HepG2 (cell line): ENCODE measurements around the gene DSG4.

Experiments
- CTCF ChIP-seq: sonication (generic); formaldehyde crosslinking; IDR thresholded peaks from 2 replicates; pipeline ENCODE4 v1.5.0; 2020; ENCODE audit warnings: mild to moderate bottlenecking, missing genetic modification reagents, moderate library complexity
- EP300 ChIP-seq, 3 experiments: sonication (generic) in 1 of 3; formaldehyde crosslinking in 1 of 3; IDR thresholded peaks; 2 replicates each; pipeline versions ENCODE4 v1.5.1 to v1.6.1; 2011 to 2020; ENCODE audit warnings: low read depth in 2 of 3, low read length in 2 of 3, borderline replicate concordance in 1 of 3, improper control_type of control experiment in 1 of 3, mild to moderate bottlenecking in 1 of 3, missing genetic modification reagents in 1 of 3, moderate library complexity in 1 of 3
- ETV6 ChIP-seq: sonication (generic); formaldehyde crosslinking; conservative IDR thresholded peaks from 2 replicates; pipeline ENCODE4 v1.4.0; 2020; ENCODE audit warnings: missing genetic modification reagents
- HMG20A ChIP-seq: IDR thresholded peaks from 2 replicates; pipeline ENCODE4 v1.6.1; 2016; ENCODE audit warnings: borderline replicate concordance
- MED13 ChIP-seq: sonication (generic); formaldehyde crosslinking; IDR thresholded peaks from 2 replicates; pipeline ENCODE4 v1.5.0; 2020; ENCODE audit warnings: missing genetic modification reagents
- NFE2L2 ChIP-seq: fragments of 150-350 bp; IDR thresholded peaks from 2 replicates; pipeline ENCODE4 v1.6.1; 2014; ENCODE audit warnings: low read length
- NKX3-1 ChIP-seq: sonication (generic); formaldehyde crosslinking; IDR thresholded peaks from 2 replicates; pipeline ENCODE4 v1.5.0; 2020; ENCODE audit warnings: missing genetic modification reagents
- TBL1XR1 ChIP-seq: fragments of 150-350 bp; IDR thresholded peaks from 2 replicates; pipeline ENCODE4 v1.6.1; 2014; ENCODE audit warnings: borderline replicate concordance, low read length; ENCODE audit not compliant: partially characterized antibody
- TBP ChIP-seq: sonication (generic); formaldehyde crosslinking; IDR thresholded peaks from 2 replicates; pipeline ENCODE4 v1.5.0; 2020; ENCODE audit warnings: missing genetic modification reagents
- ZNF136 ChIP-seq: sonication (generic); formaldehyde crosslinking; IDR thresholded peaks from 2 replicates; pipeline ENCODE4 v1.8.1; 2022; ENCODE audit warnings: low read depth, mild to moderate bottlenecking, moderate library complexity, missing genetic modification reagents
- ZNF329 ChIP-seq: sonication (generic); formaldehyde crosslinking; IDR thresholded peaks from 2 replicates; pipeline ENCODE4 v1.9.0; 2021; ENCODE audit warnings: low read depth, mild to moderate bottlenecking, missing genetic modification reagents
- ZNF350 ChIP-seq: sonication (generic); formaldehyde crosslinking; IDR thresholded peaks from 2 replicates; pipeline ENCODE4 v1.4.0; 2020; ENCODE audit warnings: mild to moderate bottlenecking, low read depth, missing genetic modification reagents, borderline replicate concordance
- ZSCAN29 ChIP-seq: sonication (generic); formaldehyde crosslinking; conservative IDR thresholded peaks from 2 replicates; pipeline ENCODE4 v1.4.0; 2020; ENCODE audit warnings: mild to moderate bottlenecking, missing genetic modification reagents
- TF ChIP-seq, protein P1 (sequence below): sonication (generic); formaldehyde crosslinking; IDR thresholded peaks from 2 replicates; pipeline ENCODE4 v1.8.1; 2022; ENCODE audit warnings: low read depth, mild to moderate bottlenecking, missing genetic modification reagents

DNA sequence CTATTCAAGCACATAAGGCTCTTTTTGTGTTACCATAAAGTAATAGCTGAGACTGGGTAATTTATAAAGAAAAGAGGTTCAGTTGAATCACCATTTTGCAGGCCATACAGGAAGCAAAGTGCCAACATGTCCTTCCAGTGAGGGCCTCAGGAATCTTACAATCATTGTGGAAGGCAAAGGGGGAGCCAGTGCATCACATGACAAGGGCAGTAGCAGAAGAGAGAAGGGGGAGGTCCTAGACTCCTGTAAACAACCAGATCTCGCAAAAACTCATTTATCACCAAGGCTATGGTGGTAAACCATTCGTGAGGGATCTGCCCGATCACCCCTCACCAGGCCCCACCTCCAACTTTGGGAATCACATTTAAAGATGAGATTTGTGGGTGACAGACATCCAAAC, 16.7 kb downstream of the DSG4 start:
- TF ChIP-seq NKX3-1 (no peak), ZNF136 (CRISPR knock-in tag) (no peak), CTCF (CRISPR knock-in tag) (no peak), NFE2L2 (no peak), ZNF329 (CRISPR knock-in tag) (no peak), ZNF350 (no peak), TBL1XR1 (no peak), MED13 (CRISPR knock-in tag) (no peak), EP300 (IDR thresholded peaks at IDR 0.05; ENCODE audit: low read depth in 2 of 2, low read length in 2 of 2) (no peak), EP300 (CRISPR knock-in tag; IDR thresholded peaks at IDR 0.05; ENCODE audit: borderline replicate concordance) (no peak), HMG20A (CRISPR knock-in tag) (no peak), ZSCAN29 (CRISPR knock-in tag) (no peak), TBP (no peak), ETV6 (no peak)
- TF ChIP-seq, protein P1, sequence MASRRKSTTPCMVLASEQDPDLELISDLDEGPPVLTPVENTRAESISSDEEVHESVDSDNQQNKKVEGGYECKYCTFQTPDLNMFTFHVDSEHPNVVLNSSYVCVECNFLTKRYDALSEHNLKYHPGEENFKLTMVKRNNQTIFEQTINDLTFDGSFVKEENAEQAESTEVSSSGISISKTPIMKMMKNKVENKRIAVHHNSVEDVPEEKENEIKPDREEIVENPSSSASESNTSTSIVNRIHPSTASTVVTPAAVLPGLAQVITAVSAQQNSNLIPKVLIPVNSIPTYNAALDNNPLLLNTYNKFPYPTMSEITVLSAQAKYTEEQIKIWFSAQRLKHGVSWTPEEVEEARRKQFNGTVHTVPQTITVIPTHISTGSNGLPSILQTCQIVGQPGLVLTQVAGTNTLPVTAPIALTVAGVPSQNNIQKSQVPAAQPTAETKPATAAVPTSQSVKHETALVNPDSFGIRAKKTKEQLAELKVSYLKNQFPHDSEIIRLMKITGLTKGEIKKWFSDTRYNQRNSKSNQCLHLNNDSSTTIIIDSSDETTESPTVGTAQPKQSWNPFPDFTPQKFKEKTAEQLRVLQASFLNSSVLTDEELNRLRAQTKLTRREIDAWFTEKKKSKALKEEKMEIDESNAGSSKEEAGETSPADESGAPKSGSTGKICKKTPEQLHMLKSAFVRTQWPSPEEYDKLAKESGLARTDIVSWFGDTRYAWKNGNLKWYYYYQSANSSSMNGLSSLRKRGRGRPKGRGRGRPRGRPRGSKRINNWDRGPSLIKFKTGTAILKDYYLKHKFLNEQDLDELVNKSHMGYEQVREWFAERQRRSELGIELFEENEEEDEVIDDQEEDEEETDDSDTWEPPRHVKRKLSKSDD (CRISPR knock-in tag), result no peak
